8988T (cell line): ENCODE measurements around the gene POTEJ.
"Not testable (repeated sequence)": the region's sequence is repeated elsewhere in the genome, so short reads cannot be mapped to it uniquely, and the experiment has no call there.

Experiments used
- DNase-seq: peaks from one replicate; pipeline ENCODE4 v3.0.0; 2011

Gene POTEJ

DNA sequence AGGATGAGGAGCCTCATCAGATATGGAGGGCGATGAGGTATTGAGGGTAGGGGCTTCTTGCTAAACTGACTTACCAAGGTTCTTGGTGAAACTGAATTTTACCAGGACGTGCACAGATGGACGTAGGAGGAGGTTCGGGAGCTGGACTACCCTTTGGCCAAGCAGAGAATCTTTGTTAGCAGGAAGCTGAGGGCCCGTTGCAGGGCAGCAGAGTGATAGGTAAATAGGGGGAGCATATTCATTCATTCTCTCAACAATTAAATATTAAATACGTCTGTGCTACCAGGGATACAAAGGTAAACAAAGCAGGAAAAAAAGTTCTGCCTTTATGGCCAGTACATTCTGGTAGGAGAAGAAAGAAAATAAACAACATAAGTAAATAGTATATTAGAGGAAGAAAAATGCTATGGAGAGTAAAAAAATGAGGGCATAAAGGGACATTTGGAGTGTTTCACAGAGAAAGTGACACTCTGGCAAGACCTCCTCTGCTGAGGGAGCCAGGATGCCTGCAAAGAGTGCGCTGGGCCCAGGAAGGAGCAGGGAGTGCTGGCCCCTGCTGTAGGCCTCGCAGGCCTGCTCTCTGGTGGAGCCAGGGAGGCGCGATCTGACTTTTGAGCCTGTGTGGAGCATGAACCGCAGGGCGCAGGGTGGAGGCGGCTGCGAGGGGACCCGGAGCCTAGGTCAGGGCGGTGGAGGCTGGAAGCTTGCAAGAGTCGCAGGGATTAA, 2.8 kb upstream of the POTEJ start:
- DNase-seq: not testable (repeated sequence)

DNA sequence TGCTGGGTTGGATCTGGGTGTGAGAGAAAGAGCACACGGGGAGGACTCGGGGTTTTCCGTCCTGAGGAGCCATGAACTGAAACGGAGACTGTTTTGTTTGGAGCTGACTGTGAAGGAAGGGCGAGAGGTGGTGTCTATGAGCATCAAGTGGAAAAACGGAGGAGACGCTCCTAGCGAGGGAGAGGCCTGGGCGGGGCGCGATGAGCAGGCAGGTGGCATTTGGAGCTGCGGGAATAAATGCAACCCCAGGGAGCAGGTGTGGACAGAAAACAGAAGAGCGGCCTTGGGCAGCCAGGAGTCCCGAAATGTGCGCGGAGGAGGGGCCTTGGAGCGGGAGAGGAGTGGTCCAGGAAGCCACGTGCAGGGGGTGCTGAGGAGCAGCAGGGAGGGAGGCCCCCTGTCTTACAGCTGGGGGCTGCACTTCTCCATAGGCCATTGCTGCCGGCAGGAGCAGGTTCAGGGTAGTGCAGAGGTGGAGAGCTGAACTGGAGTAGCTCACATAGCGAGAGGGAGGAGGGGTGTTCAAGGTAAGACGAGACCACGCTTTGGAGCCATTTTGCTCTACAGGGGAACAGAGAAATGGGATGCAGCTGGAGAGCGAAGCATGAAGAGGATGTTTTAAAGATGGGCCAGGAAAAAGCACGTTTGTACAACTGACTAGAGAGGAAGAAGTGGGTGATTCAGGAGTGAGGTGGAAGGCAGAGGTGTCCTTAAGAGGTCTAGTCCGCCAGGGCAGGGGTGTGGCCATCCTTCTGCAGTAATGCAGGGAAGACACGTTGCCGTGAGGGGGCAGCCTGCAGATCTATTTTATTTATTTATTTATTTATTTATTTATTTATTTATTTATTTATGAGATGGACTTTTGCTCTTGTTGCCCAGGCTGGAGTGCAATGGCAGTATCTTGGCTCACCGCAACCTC, 2.0 kb upstream of the POTEJ start:
- DNase-seq: not testable (repeated sequence)

DNA sequence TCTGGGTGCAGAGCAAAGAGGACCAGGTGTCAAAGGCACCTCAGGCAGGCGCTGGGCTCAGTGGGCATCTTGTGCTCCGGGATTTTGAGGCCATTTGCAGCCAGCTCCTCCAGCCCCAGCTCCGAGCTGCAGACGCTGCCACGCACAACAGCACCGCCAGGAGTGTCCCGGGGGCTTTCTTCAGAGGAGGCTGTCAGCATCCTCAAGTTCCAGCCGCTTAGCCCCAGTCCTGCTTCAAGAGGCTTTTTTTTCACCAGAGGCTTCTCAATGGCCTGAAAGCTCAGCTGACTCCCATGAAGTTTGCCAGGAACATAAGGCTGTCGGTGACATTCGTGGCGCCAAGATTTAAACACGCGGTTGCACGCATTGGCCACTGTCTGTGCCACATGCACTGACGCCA, 754 bp upstream of the POTEJ start:
- DNase-seq: not testable (repeated sequence)

DNA sequence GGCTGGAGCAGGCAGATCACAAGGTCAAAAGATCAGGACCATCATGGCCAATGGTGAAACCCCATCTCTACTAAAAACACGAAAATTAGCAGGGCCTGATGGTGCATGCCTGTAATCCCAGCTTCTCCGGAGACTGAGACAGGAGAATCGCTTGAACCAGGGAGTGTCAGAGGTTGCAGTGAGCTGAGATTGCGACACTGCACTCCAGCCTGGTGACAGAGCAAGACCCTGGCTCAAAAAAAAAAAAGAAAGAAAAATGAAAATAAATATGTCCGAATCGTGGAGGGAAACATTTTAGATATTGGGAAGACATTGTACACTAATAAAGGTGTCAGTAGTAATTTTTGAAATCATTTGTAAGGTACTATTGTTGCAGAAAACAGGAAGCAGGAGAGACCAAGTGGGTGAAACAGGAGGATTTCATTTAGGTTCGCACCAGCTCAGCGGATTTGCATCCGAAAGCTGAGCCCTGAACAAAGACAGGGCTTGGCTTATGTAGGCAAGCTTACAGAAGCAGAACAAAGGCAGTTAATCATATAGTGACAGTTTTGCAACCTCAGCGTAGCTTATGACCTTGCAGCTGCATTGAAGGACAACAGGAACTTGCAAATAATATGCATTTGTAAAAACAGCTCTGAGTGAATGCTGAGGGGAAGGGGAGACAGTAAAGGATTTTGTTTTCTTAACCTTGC, 17.7 kb downstream of the POTEJ start:
- DNase-seq: not testable (repeated sequence)

DNA sequence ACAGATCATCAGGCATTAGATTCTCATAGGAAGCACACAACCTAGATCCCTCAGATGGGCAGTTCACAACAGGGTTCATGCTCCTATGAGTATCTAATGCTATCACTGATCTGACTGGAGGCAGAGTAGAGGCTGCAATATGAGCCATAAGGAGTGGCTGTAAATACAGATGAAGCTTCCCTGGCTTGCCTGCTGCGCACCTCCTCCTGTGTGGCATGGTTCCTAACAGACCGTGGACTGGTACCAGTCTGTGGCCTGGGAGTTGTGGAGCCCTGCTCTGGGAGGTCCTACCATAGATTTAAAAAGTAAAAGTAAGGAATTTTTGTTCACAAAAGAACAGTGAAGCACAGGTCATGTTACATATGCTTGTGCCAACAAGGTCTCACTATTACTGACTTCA, 27.7 kb downstream of the POTEJ start:
- not testable (repeated sequence) for DNase-seq

DNA sequence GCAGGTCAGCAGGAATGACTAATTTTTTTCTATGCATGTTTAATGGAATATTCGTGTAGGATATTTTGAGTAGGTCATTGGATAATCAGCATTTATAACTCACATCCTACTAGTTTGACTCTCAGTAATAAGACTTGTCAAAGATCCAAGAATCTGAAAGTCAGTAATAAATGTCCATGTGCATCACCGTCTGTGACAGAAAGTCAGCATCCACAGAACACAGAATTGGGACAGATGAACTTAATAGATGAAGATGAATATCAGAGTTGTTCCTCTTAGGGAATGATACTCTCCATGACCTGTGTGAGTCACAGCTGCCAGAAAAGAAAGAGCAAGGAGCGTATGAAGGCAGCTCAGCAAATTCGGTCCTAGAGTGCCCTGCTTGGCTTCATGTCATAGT, 30.4 kb downstream of the POTEJ start:
- DNase-seq: not testable (repeated sequence)

DNA sequence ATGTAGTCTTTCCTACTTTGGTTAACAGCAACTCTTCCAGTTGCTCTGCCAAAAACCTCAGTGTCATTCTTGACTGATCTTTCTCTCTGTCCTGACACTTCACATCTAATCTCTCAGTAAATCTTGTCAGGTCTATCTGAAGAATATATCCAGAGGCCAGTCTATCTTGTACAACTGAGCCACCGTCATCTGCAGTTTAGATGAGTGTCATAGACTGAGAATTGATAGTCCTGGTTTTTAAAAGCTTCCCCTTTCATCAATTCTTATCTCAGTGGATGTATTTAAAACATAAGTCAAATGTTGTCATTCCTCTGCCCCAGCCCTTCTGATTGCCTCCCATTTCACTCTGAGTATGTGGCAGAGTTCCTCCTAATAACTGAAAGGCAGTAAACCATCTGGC, 38.0 kb downstream of the POTEJ start:
- not testable (repeated sequence) for DNase-seq

DNA sequence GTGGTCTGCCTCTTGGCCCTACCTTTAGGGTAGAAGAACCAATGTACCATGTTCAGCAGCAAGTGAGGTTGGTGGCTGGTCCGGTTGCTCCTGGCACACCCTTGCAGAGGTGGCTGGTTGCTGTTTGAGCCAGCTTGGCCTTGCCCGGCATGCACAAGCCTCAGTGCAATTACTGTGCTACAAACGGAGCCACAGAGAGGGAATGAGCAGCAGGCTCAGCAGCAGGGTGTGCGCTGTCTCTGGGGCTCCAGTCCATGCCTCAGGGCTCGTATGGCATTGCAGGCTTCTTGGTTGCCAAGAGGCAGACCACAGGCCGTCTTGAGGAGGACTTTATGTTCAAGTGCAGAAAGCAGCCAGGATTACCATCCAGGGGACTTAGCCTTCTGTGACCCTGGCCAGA, 53.3 kb downstream of the POTEJ start:
- DNase-seq: not testable (repeated sequence)

DNA sequence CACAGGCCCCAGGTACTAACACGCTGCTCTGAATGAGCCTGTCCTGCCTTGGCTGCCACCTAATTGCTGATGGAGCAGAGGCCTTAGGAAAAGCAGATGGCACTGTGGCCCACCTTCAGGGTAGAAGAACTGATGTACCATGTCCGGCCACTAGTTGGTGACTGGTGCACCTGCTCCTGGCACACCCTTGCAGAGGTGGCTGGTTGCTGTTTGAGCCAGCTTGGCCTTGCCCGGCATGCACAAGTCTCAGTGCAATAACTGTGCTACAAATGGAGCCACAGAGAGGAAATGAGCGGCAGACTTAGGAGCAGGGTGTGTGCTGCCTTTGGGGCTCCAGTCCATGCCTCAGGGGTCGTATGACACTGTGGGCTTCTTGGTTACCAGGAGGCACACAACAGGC, 54.4 kb downstream of the POTEJ start:
- DNase-seq: not testable (repeated sequence)

DNA sequence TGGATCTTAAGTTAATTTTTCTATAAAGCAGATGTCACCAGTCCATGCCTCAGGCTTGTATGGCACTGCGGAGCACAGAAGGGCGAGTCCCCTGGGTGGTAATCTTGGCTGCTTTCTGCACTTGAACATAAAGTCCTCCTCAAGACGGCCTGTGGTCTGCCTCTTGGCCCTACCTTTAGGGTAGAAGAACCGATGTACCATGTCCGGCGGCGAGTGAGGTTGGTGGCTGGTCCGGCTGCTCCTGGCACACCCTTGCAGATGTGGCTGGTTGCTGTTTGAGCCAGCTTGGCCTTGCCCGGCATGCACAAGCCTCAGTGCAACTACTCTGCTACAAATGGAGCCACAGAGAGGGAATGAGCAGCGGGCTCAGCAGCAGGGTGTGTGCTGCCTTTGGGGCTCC, 56.3 kb downstream of the POTEJ start:
- not testable (repeated sequence) for DNase-seq

DNA sequence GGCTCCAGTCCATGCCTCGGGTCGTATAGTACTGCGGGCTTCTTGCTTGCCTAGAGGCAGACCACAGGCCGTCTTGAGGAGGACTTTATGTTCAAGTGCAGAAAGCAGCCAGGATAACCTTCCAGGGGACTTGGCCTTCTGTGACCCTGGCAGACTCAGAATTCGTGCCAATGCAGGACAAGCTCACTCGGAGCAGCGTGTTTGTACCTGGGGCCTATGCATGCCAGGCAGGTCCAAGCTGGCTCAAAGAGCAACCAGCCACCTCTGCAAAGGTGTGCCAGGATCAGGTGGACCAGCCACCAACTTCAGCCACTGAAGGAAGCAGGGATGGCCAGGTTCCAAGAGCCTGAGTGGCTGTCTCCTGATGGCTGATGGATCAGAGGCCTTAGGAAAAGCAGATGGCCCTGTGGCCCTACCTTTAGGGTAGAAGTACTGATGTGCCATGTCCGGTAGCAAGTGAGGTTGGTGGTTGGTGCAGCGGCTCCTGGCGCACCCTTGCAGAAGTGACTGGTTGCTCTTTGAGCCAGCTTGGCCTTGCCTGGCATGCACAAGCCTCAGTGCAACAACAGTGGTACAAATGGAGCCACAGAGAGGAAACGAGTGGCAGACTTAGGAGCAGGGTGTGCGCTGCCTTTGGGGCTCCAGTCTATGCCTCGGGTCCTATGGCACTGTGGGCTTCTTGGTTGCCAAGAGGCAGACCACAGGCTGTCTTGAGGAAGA, 58.9 kb downstream of the POTEJ start:
- DNase-seq: not testable (repeated sequence)

DNA sequence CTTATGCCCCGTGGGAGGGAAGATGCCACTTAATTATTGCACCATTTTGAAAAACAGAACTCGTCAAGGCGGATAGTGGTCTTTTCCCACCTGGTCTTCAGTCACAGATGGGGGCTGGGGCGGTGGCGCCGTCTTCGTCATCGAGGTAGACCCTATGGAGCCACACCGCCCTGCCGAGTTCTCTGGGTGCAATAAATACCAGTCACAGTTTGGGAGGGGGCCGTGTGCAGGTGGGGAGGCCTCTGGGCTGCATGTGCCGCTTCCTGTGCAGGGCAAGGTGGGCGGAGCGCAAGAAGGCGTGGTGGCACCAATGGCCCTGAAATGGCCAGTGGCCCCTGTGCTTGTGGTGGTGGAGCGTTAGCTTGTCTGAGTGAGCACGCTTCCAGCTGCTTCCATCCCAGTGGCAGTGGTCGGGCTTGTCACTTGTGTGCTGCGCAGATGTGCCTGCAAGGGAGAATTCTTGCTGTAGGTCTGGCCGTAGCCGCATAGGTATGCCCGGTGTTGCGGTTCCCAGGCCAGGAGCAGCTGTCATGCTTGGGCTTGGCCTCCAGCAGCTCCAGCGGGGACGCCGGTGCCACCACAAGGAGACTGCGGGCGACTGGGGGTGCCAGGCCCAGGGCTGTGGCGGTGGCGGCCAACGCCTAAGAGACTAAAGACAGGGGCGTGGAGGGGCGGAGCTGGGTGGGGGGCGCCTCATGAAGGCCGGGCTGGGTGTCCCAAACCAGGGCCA, 81.0 kb downstream of the POTEJ start:
- not testable (repeated sequence) for DNase-seq

DNA sequence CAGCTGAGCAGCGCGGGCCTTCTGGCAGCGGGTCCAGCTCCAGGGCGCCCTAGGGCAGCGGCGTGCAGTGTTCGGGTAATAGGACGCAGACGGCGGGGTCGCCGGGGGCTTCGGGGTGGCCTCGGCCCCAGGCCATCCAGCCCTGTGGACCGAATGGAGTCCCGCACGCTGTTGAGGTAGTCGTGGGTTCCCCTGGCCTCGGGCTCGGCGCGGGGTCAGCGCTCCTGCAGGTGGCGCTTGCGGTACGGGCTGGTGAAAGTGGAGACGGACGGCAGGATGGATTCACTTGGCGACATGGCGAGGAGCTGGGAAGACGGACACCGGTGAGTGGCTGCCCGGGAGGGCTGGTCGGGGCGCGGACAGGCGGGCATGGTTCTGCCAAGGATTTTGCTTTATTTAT, 82.2 kb downstream of the POTEJ start:
- DNase-seq: not testable (repeated sequence)

DNA sequence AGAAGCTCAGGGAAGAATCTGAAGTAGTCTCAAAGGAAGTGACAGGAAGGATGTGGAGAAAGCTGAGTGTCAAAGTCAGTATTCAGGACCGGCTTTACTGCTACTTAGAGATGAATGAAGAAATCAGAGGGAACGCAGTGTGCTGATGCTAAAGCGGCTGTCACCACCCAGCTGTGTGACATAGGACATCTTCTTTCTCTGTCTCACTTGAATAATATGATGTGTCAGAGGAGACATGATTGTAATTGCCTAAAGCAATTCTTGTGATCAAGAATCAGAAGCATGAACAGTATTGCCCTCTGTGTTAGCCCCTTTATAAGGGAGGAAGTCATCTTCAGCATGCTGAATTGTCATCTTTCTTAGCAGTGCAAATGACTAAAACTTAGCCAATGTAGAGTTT, 92.0 kb downstream of the POTEJ start:
- not testable (repeated sequence) for DNase-seq
